Epithelial cell of esophagus (primary cell): ENCODE results near the gene RHOBTB1.
A peak's percentile ranks its signal among the peaks of the same experiment; 100 is the strongest.

ENCODE experiments used
- DNase-seq: peaks from one replicate; pipeline ENCODE4 v3.0.0; 2010; ENCODE audit warnings: low read depth
- H3K4me3 ChIP-seq: 2 replicates; pipeline ENCODE4 v1.5.1; 2011; ENCODE audit warnings: mild to moderate bottlenecking, low read length, control low read depth
- TF ChIP-seq, protein P1 (sequence below): IDR thresholded peaks from 2 replicates; pipeline ENCODE4 v1.5.1; 2011; ENCODE audit warnings: low read depth, mild to moderate bottlenecking, low read length, control low read depth, inconsistent platforms; ENCODE audit not compliant: insufficient read depth; ENCODE audit errors: missing control alignments

Gene RHOBTB1

GRCh38 chr10:60980997-60981396 is 37.0 kb upstream of the RHOBTB1 start:
- H3K4me3 ChIP-seq = no peak overlapping the region
- TF ChIP-seq, protein P1, sequence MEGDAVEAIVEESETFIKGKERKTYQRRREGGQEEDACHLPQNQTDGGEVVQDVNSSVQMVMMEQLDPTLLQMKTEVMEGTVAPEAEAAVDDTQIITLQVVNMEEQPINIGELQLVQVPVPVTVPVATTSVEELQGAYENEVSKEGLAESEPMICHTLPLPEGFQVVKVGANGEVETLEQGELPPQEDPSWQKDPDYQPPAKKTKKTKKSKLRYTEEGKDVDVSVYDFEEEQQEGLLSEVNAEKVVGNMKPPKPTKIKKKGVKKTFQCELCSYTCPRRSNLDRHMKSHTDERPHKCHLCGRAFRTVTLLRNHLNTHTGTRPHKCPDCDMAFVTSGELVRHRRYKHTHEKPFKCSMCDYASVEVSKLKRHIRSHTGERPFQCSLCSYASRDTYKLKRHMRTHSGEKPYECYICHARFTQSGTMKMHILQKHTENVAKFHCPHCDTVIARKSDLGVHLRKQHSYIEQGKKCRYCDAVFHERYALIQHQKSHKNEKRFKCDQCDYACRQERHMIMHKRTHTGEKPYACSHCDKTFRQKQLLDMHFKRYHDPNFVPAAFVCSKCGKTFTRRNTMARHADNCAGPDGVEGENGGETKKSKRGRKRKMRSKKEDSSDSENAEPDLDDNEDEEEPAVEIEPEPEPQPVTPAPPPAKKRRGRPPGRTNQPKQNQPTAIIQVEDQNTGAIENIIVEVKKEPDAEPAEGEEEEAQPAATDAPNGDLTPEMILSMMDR = no peak
- DNase-seq = no peak

- TF ChIP-seq, protein P1 = no peak
- H3K4me3 ChIP-seq = no peak overlapping the region
- no peak for DNase-seq
Measured at GRCh38 chr10:60979667-60980104, 35.7 kb upstream of the RHOBTB1 start.

DNA sequence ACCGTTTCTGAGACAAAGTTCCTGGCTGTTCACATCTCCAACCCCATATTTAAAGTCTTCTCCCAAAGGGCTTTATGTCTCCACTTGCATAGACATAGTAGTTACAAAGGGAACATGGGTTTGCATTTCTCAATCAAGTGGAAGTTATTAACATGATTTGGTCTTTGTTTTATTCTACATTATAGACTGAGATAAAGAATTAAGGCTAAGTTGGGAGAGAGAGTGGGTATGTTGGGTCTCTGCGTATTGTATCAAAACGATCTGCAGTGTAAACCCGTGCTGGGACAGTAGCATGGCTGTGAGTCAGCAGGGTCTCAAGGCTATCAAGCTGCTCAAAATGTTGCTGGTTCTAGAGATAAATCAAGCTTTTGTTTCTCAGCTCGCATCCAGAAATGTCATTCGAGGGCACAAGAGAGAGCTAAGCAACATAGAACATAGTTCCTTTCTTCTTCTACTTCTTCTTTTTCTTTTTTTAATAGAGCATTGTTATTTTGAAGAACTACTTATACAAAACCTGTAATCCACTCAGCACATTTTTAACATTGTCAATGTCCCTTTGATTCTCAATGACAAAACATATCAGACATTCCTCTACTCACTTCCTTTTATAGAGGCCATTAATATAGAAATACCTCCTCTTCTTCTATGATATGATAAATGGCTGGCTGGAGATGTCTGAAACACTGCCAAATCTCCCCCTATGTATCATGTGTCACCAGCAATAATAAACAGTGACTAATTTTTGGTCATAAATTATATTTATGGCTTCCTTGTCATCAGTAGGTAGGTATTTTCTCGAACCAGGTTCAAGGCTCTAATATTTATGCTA is 34.5 kb upstream of the RHOBTB1 start:
- no peak overlapping the region for H3K4me3 ChIP-seq
- TF ChIP-seq, protein P1 = no peak
- DNase-seq = peak; percentile 58

DNA sequence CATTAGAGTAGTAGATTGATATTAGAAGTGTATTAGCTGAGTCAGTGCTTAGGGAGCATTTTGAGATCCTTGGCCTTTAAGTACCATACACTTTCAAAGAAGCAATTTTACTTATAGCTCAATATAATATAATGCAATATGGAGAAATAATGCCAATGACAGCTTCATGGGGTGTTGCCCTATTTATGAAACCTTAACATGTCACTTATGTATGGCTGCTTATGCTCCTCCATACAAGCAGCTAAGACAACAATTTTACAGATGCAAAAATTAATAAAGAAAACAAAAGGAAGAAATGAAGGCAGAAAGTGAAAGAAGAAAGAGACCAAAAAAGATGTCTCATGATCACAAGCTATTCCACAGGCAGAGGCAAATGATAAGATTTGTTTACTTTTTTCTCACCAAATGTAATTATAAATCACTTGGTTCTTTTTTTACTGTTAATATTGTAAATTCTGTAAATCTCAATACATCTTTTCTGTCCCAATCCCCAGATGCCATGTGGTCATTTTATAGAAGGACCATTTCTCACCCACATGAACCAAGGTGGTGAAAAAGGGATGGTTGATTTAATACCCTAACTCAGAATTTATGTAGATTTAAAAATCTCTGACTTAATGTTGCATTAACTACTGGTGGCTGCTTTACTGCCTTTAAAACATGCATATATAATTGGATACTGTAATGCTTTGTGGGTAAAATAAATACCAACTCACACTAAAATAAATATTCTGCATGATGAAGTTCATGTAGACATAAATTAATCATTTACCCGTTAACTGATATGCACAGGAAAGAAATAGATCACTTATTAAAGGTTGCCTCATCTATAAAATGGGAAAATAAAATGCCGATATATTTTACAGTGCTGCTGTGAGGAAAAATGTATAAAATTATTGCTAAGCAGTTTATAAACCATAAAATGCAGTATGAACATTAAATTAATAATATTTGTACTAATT is 33.5 kb upstream of the RHOBTB1 start:
- TF ChIP-seq, protein P1 = no peak
- no peak overlapping the region for H3K4me3 ChIP-seq
- DNase-seq = no peak

DNA sequence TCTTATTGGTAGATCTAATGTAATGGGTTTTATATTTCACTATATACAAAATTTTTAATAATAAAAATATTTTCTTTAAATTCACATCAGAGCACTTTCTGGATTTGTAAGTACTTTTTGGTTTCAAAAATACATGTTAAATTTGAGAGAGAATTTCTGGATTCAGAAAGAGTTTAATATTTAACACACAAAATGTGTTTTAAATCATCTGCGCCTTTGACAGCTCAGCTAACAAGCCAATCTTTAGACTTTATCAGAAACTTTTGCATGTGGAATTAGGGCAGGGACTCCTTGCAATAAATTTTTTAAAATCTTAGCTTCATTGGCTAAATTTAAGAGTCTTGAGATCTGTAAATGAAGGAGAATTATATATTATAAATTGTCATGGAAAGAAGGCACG is 32.7 kb upstream of the RHOBTB1 start:
- H3K4me3 ChIP-seq = no peak overlapping the region
- DNase-seq = no peak
- TF ChIP-seq, protein P1 = no peak

DNA sequence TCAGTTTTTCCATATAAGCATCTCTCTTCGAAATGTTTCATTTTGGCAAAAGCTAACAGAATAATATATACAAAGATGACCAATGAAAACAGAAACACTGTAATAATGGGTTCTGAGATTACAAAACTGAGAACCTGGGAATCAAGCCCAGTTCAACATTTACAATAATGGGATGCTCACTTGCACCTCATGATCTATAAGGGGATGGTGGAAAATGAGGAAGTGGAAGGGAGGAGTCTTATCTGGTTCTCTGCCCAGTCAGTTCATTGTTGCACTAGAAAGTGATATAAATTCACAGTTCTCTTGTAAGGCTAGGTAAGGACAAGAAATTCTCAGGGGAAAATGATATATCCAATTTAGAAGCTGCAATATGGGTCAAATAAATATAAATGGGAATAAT is 31.7 kb upstream of the RHOBTB1 start:
- TF ChIP-seq, protein P1 = no peak
- no peak for DNase-seq

More for the DNA sequence above, 31.7 kb upstream of the RHOBTB1 start:
- no peak overlapping the region for H3K4me3 ChIP-seq
